OCI-LY7 (cell line): ENCODE results near the gene CYTH3. TPM values are rescaled to one million over a fixed set of nuclear protein-coding genes. Genes with fewer than 3 reads are reported as not detected.

Experiments used
- BruUV-seq: library from RNA; stranded (reverse); fragments of 400-500 nt; replicated peaks from 2 replicates; lab custom pipeline; 2021; lab: Mats Ljungman, UMichigan
- CTCF ChIA-PET: fragments of 300-600 bp; sonication (Branson Sonifier 250); formaldehyde crosslinking; loops from one replicate; lab custom pipeline; 2022; ENCODE audit warnings: antibody characterized with exemption; ENCODE audit not compliant: unreplicated experiment; lab: Charles Lee
- POLR2A ChIA-PET: fragments of 300-600 bp; sonication (Branson Sonifier 250); formaldehyde crosslinking; loops from one replicate; lab custom pipeline; 2022; ENCODE audit warnings: antibody characterized with exemption; lab: Charles Lee
- DNase-seq: peaks from one replicate; pipeline ENCODE4 v3.0.0-alpha.2; 2015; ENCODE audit warnings: low spot score
- H2AFZ ChIP-seq: fragments of 200-600 bp; sonication (generic), shearing (Covaris generic); 2 replicates; pipeline ENCODE4 v1.6.1; 2014; ENCODE audit warnings: mild to moderate bottlenecking, antibody characterized with exemption, low read length, moderate library complexity
- H3K27ac ChIP-seq: fragments of 200-600 bp; sonication (generic); 2 replicates; pipeline ENCODE4 v1.5.1; 2014; ENCODE audit warnings: mixed run types, low read depth, mild to moderate bottlenecking, moderate library complexity, low read length, inconsistent platforms; ENCODE audit not compliant: poor library complexity, severe bottlenecking
- H3K36me3 ChIP-seq: fragments of 200-600 bp; sonication (generic); 2 replicates; pipeline ENCODE4 v1.6.1; 2014; ENCODE audit warnings: mild to moderate bottlenecking, antibody characterized with exemption, low read length, moderate library complexity, mixed read lengths; ENCODE audit not compliant: insufficient read depth
- H3K4me1 ChIP-seq: fragments of 200-600 bp; sonication (generic); 2 replicates; pipeline ENCODE4 v1.5.1; 2014; ENCODE audit warnings: mild to moderate bottlenecking, low read length; ENCODE audit not compliant: insufficient read depth, poor library complexity, severe bottlenecking
- H3K4me2 ChIP-seq: fragments of 200-600 bp; sonication (generic); 2 replicates; pipeline ENCODE4 v1.6.1; 2014; ENCODE audit warnings: mild to moderate bottlenecking, low read length
- H3K4me3 ChIP-seq: fragments of 200-600 bp; sonication (generic); 2 replicates; pipeline ENCODE4 v1.5.1; 2014; ENCODE audit warnings: mild to moderate bottlenecking, low read depth, low read length; ENCODE audit not compliant: poor library complexity, severe bottlenecking
- H3K79me2 ChIP-seq: fragments of 200-600 bp; sonication (generic); 2 replicates; pipeline ENCODE4 v1.6.1; 2016; ENCODE audit warnings: low read depth, mild to moderate bottlenecking, low read length, moderate library complexity, mixed read lengths; ENCODE audit not compliant: insufficient read depth
- H3K9me2 ChIP-seq: fragments of 200-600 bp; sonication (generic); 2 replicates; pipeline ENCODE4 v1.6.1; 2016; ENCODE audit warnings: mild to moderate bottlenecking, low read length, mixed read lengths; ENCODE audit not compliant: insufficient read depth
- H3K9me3 ChIP-seq: fragments of 200-600 bp; sonication (generic); 2 replicates; pipeline ENCODE4 v1.6.1; 2014; ENCODE audit warnings: mild to moderate bottlenecking, mixed run types, low read length, mixed read lengths
- H4K20me1 ChIP-seq: fragments of 200-600 bp; sonication (generic); 2 replicates; pipeline ENCODE4 v1.6.1; 2014; ENCODE audit warnings: mild to moderate bottlenecking, antibody characterized with exemption, low read length, moderate library complexity, mixed read lengths; ENCODE audit not compliant: insufficient read depth
- CTCF ChIP-seq: fragments of 200-600 bp; sonication (generic); conservative IDR thresholded peaks from 2 replicates; pipeline ENCODE4 v1.5.1; 2014; ENCODE audit warnings: mild to moderate bottlenecking, antibody characterized with exemption, low read length, moderate library complexity, mixed read lengths
- EZH2phosphoT487 ChIP-seq: fragments of 200-600 bp; sonication (generic); IDR thresholded peaks from 2 replicates; pipeline ENCODE4 v1.6.1; 2018; ENCODE audit warnings: low read depth, borderline replicate concordance, mild to moderate bottlenecking, mixed run types, antibody characterized with exemption, low read length, moderate library complexity, mixed read lengths
- intact Hi-C: fragments of 100-400 bp; cut with micrococcal nuclease; formaldehyde crosslinking; loops from one replicate; pipeline ENCODE4 v1.10.0; 2022; ENCODE audit not compliant: unreplicated experiment
- total RNA-seq, 2 experiments: library from RNA; depleted of rRNA in 1 of 2; stranded (reverse); fragments of >200 nt in 1 of 2; shearing (Covaris generic) in 1 of 2; gene quantifications; 2 replicates each; pipeline ENCODE4 v1.2.3, GENCODE V29; 2014 to 2022

CYTH3 gene
- total RNA-seq, 2 experiments from 2014 or later: 3.7 to 4.7 TPM

- no TSS peak for BruUV-seq
- Histone ChIP-seq H3K36me3 (no peaks in the 10 kb centered on the region), H4K20me1 (no peaks in the 10 kb centered on the region), H3K27ac (no peak overlapping the region), H2AFZ (no peak overlapping the region), H3K9me3 (no peaks in the 10 kb centered on the region), H3K4me3 (no peak overlapping the region), H3K4me2 (peak overlapping the region; percentile 13; the same call in 1 of the 2 replicates), H3K9me2 (no peaks in the 10 kb centered on the region), H3K79me2 (no peaks in the 10 kb centered on the region), H3K4me1 (peaks cover 21% of the 10 kb centered on the region)
- intact Hi-C loops: no loop called here
- no peak for TF ChIP-seq CTCF
- no peak for TF ChIP-seq EZH2phosphoT487
- ChIA-PET POLR2A (interaction anchor here (0.6 kb wide), 1 partner anchor 80 kb away, joined by 3 read pairs; no protein-coding TSS in a partner anchor), CTCF (no interaction called here)
- peak; percentile 81 for DNase-seq
These were observed 38.0 kb downstream of the CYTH3 start for GRCh38 chr7:6234384-6234783.

DNA sequence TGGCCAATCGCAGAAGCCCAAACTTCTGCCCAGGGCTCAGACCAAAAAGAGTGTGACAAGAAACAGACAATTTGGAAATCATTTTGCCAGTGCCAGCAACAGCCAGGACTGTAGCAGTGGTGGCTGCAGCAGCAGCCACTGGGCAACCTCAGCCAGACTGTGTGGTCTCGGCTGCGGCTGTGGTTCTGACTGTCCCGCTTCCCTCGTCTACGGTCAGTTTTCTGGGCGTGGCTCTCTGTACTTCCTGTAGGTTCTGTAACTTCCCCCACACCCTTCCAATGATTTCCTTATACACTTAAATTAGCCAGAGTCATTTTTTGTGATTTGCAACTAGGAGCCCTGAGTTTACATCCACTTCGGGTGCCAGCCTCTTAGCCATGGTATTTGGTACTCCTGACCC, 39.9 kb downstream of the CYTH3 start:
- DNase-seq: peak; percentile 8
- intact Hi-C loops: loop anchor here (2.0 kb wide), 1 partner anchor 14 kb away; no protein-coding TSS in a partner anchor
- Histone ChIP-seq H2AFZ (peak overlapping the region; percentile 27; the same call in 1 of the 2 replicates), H3K4me2 (no peak overlapping the region), H3K27ac (no peak overlapping the region), H3K36me3 (no peaks in the 10 kb centered on the region), H3K9me2 (no peaks in the 10 kb centered on the region), H3K4me3 (peak overlapping the region; percentile 11), H3K79me2 (no peaks in the 10 kb centered on the region), H3K4me1 (peaks cover 28% of the 10 kb centered on the region), H4K20me1 (no peaks in the 10 kb centered on the region), H3K9me3 (no peaks in the 10 kb centered on the region)
- BruUV-seq: no TSS peak
- POLR2A ChIA-PET: interaction anchor here (1.2 kb wide), 1 partner anchor 37 kb away, joined by 4 read pairs; no protein-coding TSS in a partner anchor
- TF ChIP-seq CTCF: no peak
- no peak for TF ChIP-seq EZH2phosphoT487
- CTCF ChIA-PET: no interaction called here

GRCh38 chr7:6232116-6232515, 40.3 kb downstream of the CYTH3 start:
- CTCF ChIA-PET: no interaction called here
- Histone ChIP-seq H3K9me3 (no peaks in the 10 kb centered on the region), H3K36me3 (no peaks in the 10 kb centered on the region), H3K27ac (no peak overlapping the region), H3K4me3 (peak overlapping the region; percentile 11), H2AFZ (peak overlapping the region; percentile 27; the same call in 1 of the 2 replicates), H3K4me1 (peaks cover 28% of the 10 kb centered on the region), H3K79me2 (no peaks in the 10 kb centered on the region), H3K4me2 (no peak overlapping the region), H4K20me1 (no peaks in the 10 kb centered on the region), H3K9me2 (no peaks in the 10 kb centered on the region)
- TF ChIP-seq CTCF (no peak), EZH2phosphoT487 (no peak)
- no TSS peak for BruUV-seq
- no peak for DNase-seq
- intact Hi-C loops: loop anchor here (2.0 kb wide), 1 partner anchor 13 kb away; no protein-coding TSS in a partner anchor
- POLR2A ChIA-PET: no interaction called here
